ENCODE measurements around the gene TXNL4A.

GRCh38 chr18:79935499-79935898 is 52.9 kb downstream of the TXNL4A start:
- TF ChIP-seq CTCF (IDR thresholded peaks at IDR 0.05; ENCODE audit: low read depth, low read length, missing input control) (no peak), MAX (IDR thresholded peaks at IDR 0.05) (no peak), NR2F2 (IDR thresholded peaks at IDR 0.05) (no peak), TAF1 (conservative IDR thresholded peaks at IDR 0.05) (no peak), JUND (IDR thresholded peaks at IDR 0.05) (no peak), GABPA (IDR thresholded peaks at IDR 0.05 in 1 of 2, conservative IDR thresholded peaks at IDR 0.05 in 1 of 2) (no peak), HNF4A (conservative IDR thresholded peaks at IDR 0.05) (no peak), REST (IDR thresholded peaks at IDR 0.05) (no peak), RAD21 (IDR thresholded peaks at IDR 0.05) (no peak), ATF3 (IDR thresholded peaks at IDR 0.05) (no peak), FOXA1 (IDR thresholded peaks at IDR 0.05) (no peak), ZBTB33 (IDR thresholded peaks at IDR 0.05) (no peak), HNF4G (IDR thresholded peaks at IDR 0.05) (no peak), EGR1 (IDR thresholded peaks at IDR 0.05; ENCODE audit: low read depth in 2 of 2) (no peak)

Data from liver (tissue), 3 donors.